Embryonic facial prominence (tissue), 1 donor: ENCODE results near the gene SLC6A13.
"Not testable (repeated sequence)": the region's sequence is repeated elsewhere in the genome, so short reads cannot be mapped to it uniquely, and the experiment has no call there.

Source experiments
- DNase-seq: peaks from one replicate; pipeline ENCODE4 v3.0.0-alpha.2; 2016; ENCODE audit errors: extremely low spot score

Gene SLC6A13

GRCh38 chr12:233615-233968 is 29.0 kb downstream of the SLC6A13 start:
- DNase-seq = no peak

- no peak for DNase-seq
These were observed 29.7 kb downstream of the SLC6A13 start for GRCh38 chr12:232731-233614.

GRCh38 chr12:230925-231671 is 31.5 kb downstream of the SLC6A13 start:
- DNase-seq = no peak

- no peak for DNase-seq
These were observed 33.0 kb downstream of the SLC6A13 start for GRCh38 chr12:229441-230191.

GRCh38 chr12:228846-229200 is 33.8 kb downstream of the SLC6A13 start:
- no peak for DNase-seq

- DNase-seq = no peak
These were observed 34.5 kb downstream of the SLC6A13 start for GRCh38 chr12:227923-228845.

GRCh38 chr12:227286-227915 is 35.2 kb downstream of the SLC6A13 start:
- DNase-seq = no peak

GRCh38 chr12:226401-226800 is 36.2 kb downstream of the SLC6A13 start:
- DNase-seq = no peak

GRCh38 chr12:225012-225411 is 37.6 kb downstream of the SLC6A13 start:
- no peak for DNase-seq

- no peak for DNase-seq
These were observed 38.3 kb downstream of the SLC6A13 start for GRCh38 chr12:224330-224729.

- DNase-seq = no peak
These were observed 38.8 kb downstream of the SLC6A13 start for GRCh38 chr12:223841-224240.

GRCh38 chr12:221736-222135 is 40.9 kb downstream of the SLC6A13 start:
- DNase-seq = no peak

- DNase-seq = no peak
These were observed 41.6 kb downstream of the SLC6A13 start for GRCh38 chr12:220946-221550.

GRCh38 chr12:220491-220890 is 42.1 kb downstream of the SLC6A13 start:
- no peak for DNase-seq

- DNase-seq = no peak
These were observed 42.7 kb downstream of the SLC6A13 start for GRCh38 chr12:219891-220352.

GRCh38 chr12:218728-219590 is 43.7 kb downstream of the SLC6A13 start:
- DNase-seq = no peak

GRCh38 chr12:218221-218620 is 44.4 kb downstream of the SLC6A13 start:
- DNase-seq = no peak

- DNase-seq = not testable (repeated sequence)
These were observed 45.6 kb downstream of the SLC6A13 start for GRCh38 chr12:217029-217428.

GRCh38 chr12:215116-215515 is 47.5 kb downstream of the SLC6A13 start:
- no peak for DNase-seq
